OCI-LY7 (cell line): ENCODE data around the gene HOXA7.

Experiments used
- EZH2phosphoT487 ChIP-seq: fragments of 200-600 bp; sonication (generic); IDR thresholded peaks from 2 replicates; pipeline ENCODE4 v1.6.1; 2018; ENCODE audit warnings: low read depth, borderline replicate concordance, mild to moderate bottlenecking, mixed run types, antibody characterized with exemption, low read length, moderate library complexity, mixed read lengths
- TF ChIP-seq, protein P1 (sequence below): fragments of 200-600 bp; sonication (generic); conservative IDR thresholded peaks from 2 replicates; pipeline ENCODE4 v1.5.1; 2014; ENCODE audit warnings: mild to moderate bottlenecking, antibody characterized with exemption, low read length, moderate library complexity, mixed read lengths

DNA sequence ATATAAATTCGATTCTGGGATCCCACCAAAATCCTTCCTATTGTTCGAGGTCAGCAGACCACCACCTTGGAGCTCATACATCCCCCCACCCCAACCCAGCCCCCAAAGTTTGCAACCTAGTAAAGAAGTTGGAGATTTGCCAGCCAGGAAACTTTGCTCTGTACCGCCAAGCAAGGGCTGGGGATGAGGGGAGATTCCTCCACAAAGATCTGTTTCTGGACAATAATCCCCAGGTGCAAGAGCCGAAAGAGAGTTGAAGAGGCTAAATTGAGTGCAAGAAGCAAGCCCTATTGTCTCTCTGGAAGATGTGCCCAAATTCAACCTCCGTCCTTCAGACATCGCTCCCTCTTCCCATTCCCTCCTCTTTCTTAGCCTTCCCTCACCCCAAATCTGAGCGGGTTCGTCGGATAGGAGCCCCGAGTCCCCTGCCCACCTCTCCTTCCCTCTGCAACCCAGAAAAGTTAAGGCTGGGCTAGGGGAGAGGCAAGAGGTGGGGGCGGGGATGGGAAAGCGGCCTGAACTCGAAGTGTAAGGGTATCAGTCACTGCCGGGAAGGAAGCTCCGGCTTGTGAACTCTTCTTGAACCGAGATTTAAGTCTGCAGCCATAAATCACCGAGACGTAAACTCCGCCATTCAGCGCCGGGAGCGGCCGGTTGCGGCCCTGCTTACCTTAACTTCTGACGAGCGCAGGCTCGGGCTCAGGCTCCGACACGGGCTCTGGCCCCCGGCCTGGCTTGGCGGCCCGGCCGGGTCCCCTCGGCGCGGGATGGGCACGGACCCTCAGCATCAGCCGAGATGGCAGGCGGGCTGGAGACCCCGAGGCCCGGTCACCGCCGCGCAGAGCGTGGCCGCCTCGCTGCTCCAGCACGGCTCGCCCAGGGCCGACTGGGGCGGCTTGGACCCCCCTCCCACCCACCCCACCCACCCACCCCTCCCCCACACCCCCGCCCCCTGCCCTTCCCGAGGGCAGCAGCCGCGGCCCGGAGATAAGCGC, 43.2 kb downstream of the HOXA7 start:
- TF ChIP-seq, protein P1, sequence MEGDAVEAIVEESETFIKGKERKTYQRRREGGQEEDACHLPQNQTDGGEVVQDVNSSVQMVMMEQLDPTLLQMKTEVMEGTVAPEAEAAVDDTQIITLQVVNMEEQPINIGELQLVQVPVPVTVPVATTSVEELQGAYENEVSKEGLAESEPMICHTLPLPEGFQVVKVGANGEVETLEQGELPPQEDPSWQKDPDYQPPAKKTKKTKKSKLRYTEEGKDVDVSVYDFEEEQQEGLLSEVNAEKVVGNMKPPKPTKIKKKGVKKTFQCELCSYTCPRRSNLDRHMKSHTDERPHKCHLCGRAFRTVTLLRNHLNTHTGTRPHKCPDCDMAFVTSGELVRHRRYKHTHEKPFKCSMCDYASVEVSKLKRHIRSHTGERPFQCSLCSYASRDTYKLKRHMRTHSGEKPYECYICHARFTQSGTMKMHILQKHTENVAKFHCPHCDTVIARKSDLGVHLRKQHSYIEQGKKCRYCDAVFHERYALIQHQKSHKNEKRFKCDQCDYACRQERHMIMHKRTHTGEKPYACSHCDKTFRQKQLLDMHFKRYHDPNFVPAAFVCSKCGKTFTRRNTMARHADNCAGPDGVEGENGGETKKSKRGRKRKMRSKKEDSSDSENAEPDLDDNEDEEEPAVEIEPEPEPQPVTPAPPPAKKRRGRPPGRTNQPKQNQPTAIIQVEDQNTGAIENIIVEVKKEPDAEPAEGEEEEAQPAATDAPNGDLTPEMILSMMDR = no peak
- no peak for TF ChIP-seq EZH2phosphoT487
